Karpas-422 (cell line): ENCODE data around the gene TTLL11. TPM values are rescaled to one million over a fixed set of nuclear protein-coding genes. Genes with fewer than 3 reads are reported as not detected.

ENCODE experiments used
- DNase-seq: peaks from one replicate; pipeline ENCODE4 v3.0.0-alpha.2; 2015
- H2AFZ ChIP-seq: fragments of 200-600 bp; sonication (generic); 2 replicates; pipeline ENCODE4 v1.6.1; 2014; ENCODE audit warnings: antibody characterized with exemption, low read length, mixed read lengths
- H3K27ac ChIP-seq: fragments of 200-600 bp; sonication (generic); 2 replicates; pipeline ENCODE4 v1.5.1; 2014; ENCODE audit warnings: mild to moderate bottlenecking, low read length, moderate library complexity
- H3K27me3 ChIP-seq: fragments of 200-600 bp; sonication (generic); 2 replicates; pipeline ENCODE4 v1.6.1; 2014; ENCODE audit warnings: low read length, mixed read lengths
- H3K36me3 ChIP-seq: fragments of 200-600 bp; sonication (generic); 2 replicates; pipeline ENCODE4 v1.6.1; 2014; ENCODE audit warnings: low read length, mixed read lengths; ENCODE audit not compliant: insufficient read depth
- H3K4me1 ChIP-seq: fragments of 200-600 bp; sonication (generic); 2 replicates; pipeline ENCODE4 v1.6.1; 2014; ENCODE audit warnings: mild to moderate bottlenecking, low read length, mixed read lengths
- H3K4me2 ChIP-seq: fragments of 200-600 bp; sonication (generic); 2 replicates; pipeline ENCODE4 v1.6.1; 2014; ENCODE audit warnings: low read length, low read depth, mild to moderate bottlenecking; ENCODE audit not compliant: poor library complexity, severe bottlenecking
- H3K4me3 ChIP-seq: fragments of 200-600 bp; sonication (generic); 2 replicates; pipeline ENCODE4 v1.5.1; 2014; ENCODE audit warnings: mild to moderate bottlenecking, antibody characterized with exemption, low read length, mixed read lengths
- H3K79me2 ChIP-seq: fragments of 200-600 bp; sonication (generic); 2 replicates; pipeline ENCODE4 v1.6.1; 2014; ENCODE audit warnings: mild to moderate bottlenecking, low read length, mixed read lengths
- H3K9ac ChIP-seq: fragments of 200-600 bp; sonication (generic); 2 replicates; pipeline ENCODE4 v1.6.0; 2014; ENCODE audit warnings: low read length
- H3K9me2 ChIP-seq: fragments of 200-600 bp; sonication (generic), shearing (Covaris generic); replicated peaks from 2 replicates; pipeline ENCODE4 v1.6.0; 2014; ENCODE audit warnings: mild to moderate bottlenecking, low read length, moderate library complexity; ENCODE audit not compliant: insufficient read depth
- H3K9me3 ChIP-seq: fragments of 300-700, 200-600 bp; sonication (generic); 2 replicates; pipeline ENCODE4 v1.6.1; 2014; ENCODE audit warnings: low read length, mixed read lengths
- H4K20me1 ChIP-seq: fragments of 200-600 bp; sonication (generic); 2 replicates; pipeline ENCODE4 v1.6.1; 2014; ENCODE audit warnings: mild to moderate bottlenecking, antibody characterized with exemption, low read length, low read depth; ENCODE audit not compliant: insufficient read depth
- total RNA-seq: library from RNA; depleted of rRNA; stranded (reverse); fragments of >200 nt; shearing (Covaris generic); gene quantifications from 2 replicates; pipeline ENCODE4 v1.2.3, GENCODE V29; 2014; ENCODE audit warnings: low replicate concordance

TTLL11 gene
- total RNA-seq, 1 experiment from 2014 or later: 2.5 TPM

- H3K9me3 ChIP-seq: no peaks in the 10 kb centered on the region
- peak overlapping the region; percentile 3; the same call in 1 of the 2 replicates for H2AFZ ChIP-seq
- H4K20me1 ChIP-seq: no peaks in the 10 kb centered on the region
- H3K4me2 ChIP-seq: peak overlapping the region; percentile 55
- H3K79me2 ChIP-seq: no peaks in the 10 kb centered on the region
- no peak overlapping the region for H3K4me3 ChIP-seq
- H3K4me1 ChIP-seq: peaks cover 33% of the 10 kb centered on the region
- H3K9ac ChIP-seq: peak overlapping the region; percentile 14; the same call in 1 of the 2 replicates
- H3K27ac ChIP-seq: peak overlapping the region; percentile 67
- H3K36me3 ChIP-seq: no peaks in the 10 kb centered on the region
- H3K9me2 ChIP-seq: no peaks in the 10 kb centered on the region
- peak; percentile 66 for DNase-seq
- no peaks in the 10 kb centered on the region for H3K27me3 ChIP-seq
Measured at GRCh38 chr9:121929893-121930875, 162.9 kb downstream of the TTLL11 start.

GRCh38 chr9:121927636-121928035 lies 165.5 kb downstream of the TTLL11 start:
- no peak overlapping the region for H3K4me2 ChIP-seq
- no peaks in the 10 kb centered on the region for H3K36me3 ChIP-seq
- no peaks in the 10 kb centered on the region for H3K27me3 ChIP-seq
- H3K27ac ChIP-seq: no peak overlapping the region
- H3K4me3 ChIP-seq: no peak overlapping the region
- H2AFZ ChIP-seq: no peak overlapping the region
- H3K9me2 ChIP-seq: no peaks in the 10 kb centered on the region
- no peaks in the 10 kb centered on the region for H3K79me2 ChIP-seq
- H3K9ac ChIP-seq: no peak overlapping the region
- DNase-seq: no peak
- H4K20me1 ChIP-seq: no peaks in the 10 kb centered on the region
- peaks cover 42% of the 10 kb centered on the region for H3K4me1 ChIP-seq
- H3K9me3 ChIP-seq: no peaks in the 10 kb centered on the region

- H3K9me3 ChIP-seq: no peaks in the 10 kb centered on the region
- H3K36me3 ChIP-seq: no peaks in the 10 kb centered on the region
Measured at GRCh38 chr9:121927081-121927480, 166.0 kb downstream of the TTLL11 start.

GRCh38 chr9:121926351-121926801 lies 166.7 kb downstream of the TTLL11 start:
- Histone ChIP-seq H3K9me2 (no peaks in the 10 kb centered on the region), H3K4me2 (no peak overlapping the region), H3K4me1 (peaks cover 44% of the 10 kb centered on the region), H3K36me3 (no peaks in the 10 kb centered on the region), H4K20me1 (no peaks in the 10 kb centered on the region), H2AFZ (no peak overlapping the region), H3K9ac (no peak overlapping the region), H3K27me3 (no peaks in the 10 kb centered on the region), H3K27ac (no peak overlapping the region), H3K9me3 (no peaks in the 10 kb centered on the region), H3K79me2 (no peaks in the 10 kb centered on the region), H3K4me3 (no peak overlapping the region)
- no peak for DNase-seq

More at GRCh38 chr9:121927081-121927480, 166.0 kb downstream of the TTLL11 start:
- no peak overlapping the region for H3K4me3 ChIP-seq
- H3K27ac ChIP-seq: no peak overlapping the region
- H3K4me2 ChIP-seq: no peak overlapping the region
- DNase-seq: no peak
- no peaks in the 10 kb centered on the region for H3K79me2 ChIP-seq
- H3K9ac ChIP-seq: no peak overlapping the region
- no peaks in the 10 kb centered on the region for H3K9me2 ChIP-seq
- H3K4me1 ChIP-seq: peaks cover 44% of the 10 kb centered on the region
- H4K20me1 ChIP-seq: no peaks in the 10 kb centered on the region
- no peak overlapping the region for H2AFZ ChIP-seq
- H3K27me3 ChIP-seq: no peaks in the 10 kb centered on the region

GRCh38 chr9:121925935-121926334 lies 167.2 kb downstream of the TTLL11 start:
- H3K9ac ChIP-seq: no peak overlapping the region
- H3K9me2 ChIP-seq: no peaks in the 10 kb centered on the region
- no peak overlapping the region for H3K4me3 ChIP-seq
- no peaks in the 10 kb centered on the region for H4K20me1 ChIP-seq
- H2AFZ ChIP-seq: no peak overlapping the region
- no peak overlapping the region for H3K4me2 ChIP-seq
- no peaks in the 10 kb centered on the region for H3K79me2 ChIP-seq
- no peaks in the 10 kb centered on the region for H3K27me3 ChIP-seq
- H3K9me3 ChIP-seq: no peaks in the 10 kb centered on the region
- DNase-seq: no peak
- H3K36me3 ChIP-seq: no peaks in the 10 kb centered on the region
- H3K4me1 ChIP-seq: peaks cover 44% of the 10 kb centered on the region
- H3K27ac ChIP-seq: no peak overlapping the region

GRCh38 chr9:121924700-121925099 lies 168.4 kb downstream of the TTLL11 start:
- Histone ChIP-seq H3K36me3 (no peaks in the 10 kb centered on the region), H3K79me2 (no peaks in the 10 kb centered on the region), H3K27me3 (no peaks in the 10 kb centered on the region), H3K4me3 (no peak overlapping the region), H3K9ac (no peak overlapping the region), H2AFZ (no peak overlapping the region), H3K9me2 (no peaks in the 10 kb centered on the region), H4K20me1 (no peaks in the 10 kb centered on the region), H3K9me3 (no peaks in the 10 kb centered on the region), H3K4me1 (peaks cover 40% of the 10 kb centered on the region), H3K4me2 (no peak overlapping the region), H3K27ac (no peak overlapping the region)
- DNase-seq: no peak

- no peaks in the 10 kb centered on the region for H3K9me3 ChIP-seq
- no peaks in the 10 kb centered on the region for H4K20me1 ChIP-seq
- no peaks in the 10 kb centered on the region for H3K9me2 ChIP-seq
- no peaks in the 10 kb centered on the region for H3K79me2 ChIP-seq
- H2AFZ ChIP-seq: no peak overlapping the region
- no peaks in the 10 kb centered on the region for H3K27me3 ChIP-seq
- H3K4me1 ChIP-seq: peaks cover 41% of the 10 kb centered on the region
- H3K36me3 ChIP-seq: no peaks in the 10 kb centered on the region
- H3K4me2 ChIP-seq: peak overlapping the region; percentile 50
- H3K4me3 ChIP-seq: peak overlapping the region; percentile 7; the same call in 1 of the 2 replicates
- no peak for DNase-seq
- peak overlapping the region; percentile 15 for H3K9ac ChIP-seq
- peak overlapping the region; percentile 36 for H3K27ac ChIP-seq
Measured at GRCh38 chr9:121921444-121921843, 171.7 kb downstream of the TTLL11 start.
